ENCODE measurements around the gene LACRT.
"Not testable (repeated sequence)": the region's sequence is repeated elsewhere in the genome, so short reads cannot be mapped to it uniquely, and the experiment has no call there.

LACRT gene, protein sequence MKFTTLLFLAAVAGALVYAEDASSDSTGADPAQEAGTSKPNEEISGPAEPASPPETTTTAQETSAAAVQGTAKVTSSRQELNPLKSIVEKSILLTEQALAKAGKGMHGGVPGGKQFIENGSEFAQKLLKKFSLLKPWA

DNA sequence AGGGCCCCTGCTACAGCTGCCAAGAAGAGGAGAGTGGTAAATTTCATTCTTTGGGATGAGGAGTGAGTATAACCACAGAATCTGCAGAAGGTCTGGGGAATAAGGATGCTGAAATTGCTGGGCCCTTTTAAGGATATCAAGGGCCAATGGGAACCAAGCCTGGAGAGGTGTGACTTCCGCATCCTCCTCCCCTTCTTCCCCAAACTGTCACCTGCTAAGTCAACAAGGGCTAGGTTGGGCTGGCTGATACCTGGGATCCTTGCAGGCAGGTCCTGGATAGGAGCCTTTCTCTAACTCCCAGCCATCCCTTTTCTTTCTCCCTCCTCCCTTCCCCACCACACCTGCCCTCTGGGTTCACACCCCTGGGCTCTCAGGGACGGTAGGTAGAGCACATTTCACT, at the start of gene LACRT:
TSS of gene LACRT (minus strand) at position 101 of the 400 bp plus-strand sequence. CDS start at position 47, 54 bp downstream.
- FAIRE-seq = no peak

DNA sequence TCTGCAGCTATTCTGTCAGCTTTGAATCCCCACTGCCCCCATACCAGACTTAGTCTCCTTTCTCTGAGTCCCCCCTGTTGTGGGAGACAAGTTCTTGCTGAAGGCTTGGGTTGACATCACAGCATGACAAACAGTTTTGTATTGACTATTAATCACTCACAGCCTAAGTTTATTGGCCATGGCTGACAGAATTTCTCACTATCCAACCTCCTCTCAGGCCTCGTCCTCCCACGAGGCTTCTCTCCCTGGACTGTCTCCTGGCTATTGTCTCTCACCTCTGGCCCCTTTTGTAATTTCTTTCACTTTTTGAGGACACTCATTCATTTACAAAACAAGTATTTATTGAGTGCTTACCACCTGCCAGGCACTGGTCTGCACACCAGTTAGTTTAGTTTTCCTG, 48.7 kb upstream of the LACRT start:
- no peak for FAIRE-seq

DNA sequence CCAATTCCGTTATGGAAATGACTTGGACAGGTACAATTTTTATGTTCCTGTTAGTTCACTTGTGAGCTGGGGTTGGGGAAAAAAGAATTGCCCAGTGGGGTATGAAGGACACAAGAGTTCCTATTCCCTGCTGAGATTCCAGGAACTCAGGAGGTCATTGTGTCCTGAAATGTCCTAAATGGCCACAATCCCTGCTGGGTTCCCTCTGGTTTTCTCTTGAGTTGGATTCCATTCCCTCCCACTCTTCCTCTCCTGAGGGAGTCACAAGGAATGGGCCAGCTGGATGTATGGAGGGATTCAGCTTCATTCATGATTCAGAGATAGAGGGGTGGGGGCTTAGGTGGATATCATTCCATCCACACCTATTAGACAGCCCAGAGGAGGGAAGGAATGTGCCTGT, 48.0 kb upstream of the LACRT start:
- FAIRE-seq = no peak

DNA sequence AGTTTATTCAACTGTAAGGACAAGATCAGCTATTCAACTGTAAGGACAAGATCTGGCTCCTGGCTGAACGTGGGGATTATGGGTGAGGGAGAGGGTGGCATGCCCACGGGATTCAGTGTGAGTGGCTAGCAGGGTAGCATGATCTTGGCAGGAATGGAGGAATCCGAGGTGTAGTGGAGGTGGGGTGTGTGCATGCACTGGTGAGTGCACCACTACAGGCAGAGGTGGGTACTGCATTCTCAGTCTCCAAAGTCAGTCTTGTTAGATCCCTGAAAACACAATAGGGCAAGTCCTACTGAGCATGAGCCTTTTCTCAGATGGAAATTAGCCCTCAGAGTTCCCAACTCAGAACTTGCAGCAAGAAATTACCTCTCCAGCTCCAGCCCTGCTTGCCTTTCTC, 45.7 kb upstream of the LACRT start:
- FAIRE-seq = no peak

DNA sequence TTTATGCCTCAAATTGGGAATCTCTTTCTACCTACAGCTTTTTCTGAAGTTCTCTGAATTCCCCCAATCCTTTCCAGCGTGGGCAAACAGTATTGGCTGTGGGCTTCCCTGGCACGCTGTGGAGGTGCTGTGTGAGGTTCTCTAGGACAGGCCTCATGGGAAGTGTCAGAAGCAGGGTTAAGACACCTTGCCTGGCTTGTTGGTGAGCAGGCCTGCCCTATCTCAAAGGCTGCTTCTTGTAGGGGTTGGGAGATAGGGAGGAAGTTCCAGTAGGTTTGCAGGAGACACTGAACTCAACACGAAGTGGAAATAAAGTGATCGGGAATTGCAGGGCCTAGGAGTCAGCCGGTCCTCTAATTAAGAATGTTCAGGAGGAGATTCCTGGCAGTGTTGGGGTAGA, 43.4 kb upstream of the LACRT start:
- FAIRE-seq = no peak

DNA sequence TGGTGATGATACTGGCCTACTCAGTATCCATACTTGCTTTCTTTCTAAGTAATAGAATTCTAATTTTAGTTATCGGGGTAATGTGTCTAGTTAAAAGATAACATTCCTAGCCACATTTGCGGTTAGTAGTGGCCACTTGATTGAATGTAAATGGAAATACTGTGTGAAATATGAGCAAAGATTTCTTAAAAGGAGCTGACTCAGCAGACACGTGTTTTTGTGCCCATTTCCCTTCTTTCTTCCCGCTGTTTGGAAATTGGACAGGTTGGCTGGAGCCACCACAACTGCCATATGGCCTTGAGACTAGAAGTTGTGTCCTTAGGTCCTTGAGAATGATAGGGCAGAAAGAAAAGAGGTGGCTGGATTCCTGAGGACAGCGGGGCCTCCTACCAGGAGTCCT, 33.2 kb upstream of the LACRT start:
- FAIRE-seq = no peak

DNA sequence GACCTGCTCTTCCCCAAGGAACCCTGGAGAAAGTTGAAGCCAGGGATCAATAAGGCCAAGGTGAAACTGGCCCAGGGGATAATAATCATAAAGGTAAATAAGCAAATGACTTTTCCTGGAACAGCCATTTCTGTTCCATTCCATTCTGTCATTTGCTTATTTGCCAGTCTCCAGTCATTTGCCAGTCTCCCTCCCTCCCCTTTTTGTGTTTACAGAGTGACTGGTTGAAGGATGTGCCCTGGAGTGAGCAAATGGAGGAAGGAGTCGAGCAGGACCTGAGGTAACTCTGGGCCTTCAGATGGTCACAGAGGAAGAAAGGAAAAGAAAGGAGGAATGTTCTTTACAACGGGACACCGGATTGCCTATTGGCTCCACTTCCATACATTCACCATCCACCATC, 31.3 kb upstream of the LACRT start:
- no peak for FAIRE-seq

DNA sequence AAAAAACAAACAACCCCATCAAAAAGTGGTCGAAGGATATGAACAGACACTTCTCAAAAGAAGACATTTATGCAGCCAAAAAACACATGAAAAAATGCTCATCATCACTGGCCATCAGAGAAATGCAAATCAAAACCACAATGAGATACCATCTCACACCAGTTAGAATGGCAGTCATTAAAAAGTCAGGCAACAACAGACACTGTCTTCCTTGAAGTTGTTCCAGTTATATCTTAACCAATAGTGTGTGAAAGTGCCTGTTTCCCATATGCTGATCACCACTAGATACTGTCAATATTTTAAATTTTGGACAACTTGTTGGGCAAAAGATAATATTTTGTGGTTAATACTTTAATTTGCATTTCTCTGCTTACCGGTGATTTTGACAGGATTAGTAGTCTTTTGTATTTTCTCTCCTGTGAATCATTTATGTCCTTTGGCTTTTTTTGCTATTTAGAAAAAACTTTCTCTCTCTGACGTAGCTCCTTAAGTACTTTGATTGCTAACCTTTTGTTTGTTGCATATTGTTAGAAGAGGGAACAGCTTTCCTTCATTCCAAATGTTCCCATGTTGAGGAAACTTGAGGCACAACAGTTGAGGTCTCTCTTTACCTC, 30.4 kb upstream of the LACRT start:
- FAIRE-seq = not testable (repeated sequence)

DNA sequence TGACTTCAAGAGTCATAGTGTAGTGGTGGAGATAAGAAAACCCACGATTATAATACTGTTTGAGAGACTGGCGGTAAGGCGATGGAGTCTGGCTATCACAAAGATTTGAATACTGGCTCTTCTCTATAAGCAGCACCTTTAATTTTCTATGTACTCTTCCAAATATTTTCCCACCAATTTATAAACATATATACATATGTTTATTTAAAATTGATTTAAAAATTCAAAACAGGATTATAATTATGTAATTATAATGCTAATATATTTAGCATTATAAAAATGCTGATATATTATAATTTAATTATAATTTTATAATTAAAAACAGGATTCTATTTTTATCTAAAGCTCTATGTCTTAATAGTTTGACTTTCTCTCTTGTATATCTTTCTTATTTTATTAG, 28.9 kb upstream of the LACRT start:
- peak; percentile 83 for FAIRE-seq

DNA sequence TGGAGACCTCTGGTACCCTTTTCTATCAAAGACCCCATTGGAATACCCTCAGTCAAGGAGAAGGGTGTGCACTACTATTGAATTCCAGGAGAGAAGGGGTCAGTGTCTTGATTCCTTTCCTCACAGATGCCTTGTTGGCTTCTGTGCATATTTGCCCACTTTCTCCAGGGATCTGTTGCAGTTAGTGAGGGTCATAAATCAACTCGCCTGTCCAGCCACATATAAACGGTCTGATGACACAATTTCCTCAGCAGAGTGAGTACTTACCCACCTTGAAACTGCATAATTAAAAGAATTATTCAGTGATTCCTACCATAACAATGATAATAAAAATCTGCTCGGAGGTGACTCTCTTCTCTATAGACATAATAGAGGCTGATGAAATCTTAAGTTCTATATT, 27.3 kb upstream of the LACRT start:
- FAIRE-seq = no peak

DNA sequence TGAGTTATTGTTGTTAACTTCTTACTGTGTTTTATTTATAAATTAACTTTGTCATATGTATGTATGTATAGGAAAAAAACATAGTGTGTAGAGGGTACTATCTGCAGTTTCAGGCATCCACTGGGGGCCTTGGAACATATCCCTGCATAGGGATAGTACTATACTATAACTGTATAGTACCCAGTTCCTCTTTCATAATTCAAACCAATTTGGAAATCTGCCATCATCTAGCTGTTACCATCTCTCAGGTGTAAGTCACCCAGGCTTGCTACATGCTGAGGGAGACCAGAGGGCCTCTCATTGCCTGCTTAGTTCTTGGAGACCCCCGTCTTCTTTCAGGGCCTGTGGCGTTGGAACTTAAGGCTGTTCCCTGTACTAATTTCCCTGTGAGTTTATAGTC, 26.4 kb upstream of the LACRT start:
- FAIRE-seq = no peak

DNA sequence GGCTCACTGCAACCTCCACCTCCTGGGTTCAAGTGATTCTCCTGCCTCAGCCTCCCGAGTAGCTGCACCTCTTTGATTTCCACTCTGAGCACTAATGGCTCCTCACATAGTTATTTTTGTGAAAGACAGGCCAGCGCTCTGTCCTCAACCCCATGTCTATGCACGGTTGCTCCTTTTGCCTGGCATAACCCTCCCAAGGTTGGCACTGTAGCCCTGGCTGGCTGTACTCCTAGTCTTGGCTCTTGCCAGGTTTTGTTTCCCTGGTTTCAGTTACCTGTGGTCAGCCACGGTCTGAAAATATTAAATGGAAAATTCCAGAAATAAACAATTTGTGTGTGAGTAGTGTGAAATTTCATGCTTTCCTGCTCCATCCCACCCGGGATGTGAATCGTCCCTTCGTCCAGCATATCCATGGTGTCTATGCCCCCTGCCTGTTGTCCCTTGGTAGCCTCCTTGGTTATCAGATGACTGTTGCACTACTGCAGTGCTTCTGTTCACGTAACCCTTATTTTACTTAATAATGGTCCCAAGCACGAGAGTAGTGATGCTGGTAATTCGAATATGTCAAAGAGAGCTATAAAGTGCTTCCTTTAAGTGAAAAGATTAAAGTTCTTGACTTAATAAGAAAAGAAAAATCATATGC, 25.7 kb upstream of the LACRT start:
- FAIRE-seq = no peak

DNA sequence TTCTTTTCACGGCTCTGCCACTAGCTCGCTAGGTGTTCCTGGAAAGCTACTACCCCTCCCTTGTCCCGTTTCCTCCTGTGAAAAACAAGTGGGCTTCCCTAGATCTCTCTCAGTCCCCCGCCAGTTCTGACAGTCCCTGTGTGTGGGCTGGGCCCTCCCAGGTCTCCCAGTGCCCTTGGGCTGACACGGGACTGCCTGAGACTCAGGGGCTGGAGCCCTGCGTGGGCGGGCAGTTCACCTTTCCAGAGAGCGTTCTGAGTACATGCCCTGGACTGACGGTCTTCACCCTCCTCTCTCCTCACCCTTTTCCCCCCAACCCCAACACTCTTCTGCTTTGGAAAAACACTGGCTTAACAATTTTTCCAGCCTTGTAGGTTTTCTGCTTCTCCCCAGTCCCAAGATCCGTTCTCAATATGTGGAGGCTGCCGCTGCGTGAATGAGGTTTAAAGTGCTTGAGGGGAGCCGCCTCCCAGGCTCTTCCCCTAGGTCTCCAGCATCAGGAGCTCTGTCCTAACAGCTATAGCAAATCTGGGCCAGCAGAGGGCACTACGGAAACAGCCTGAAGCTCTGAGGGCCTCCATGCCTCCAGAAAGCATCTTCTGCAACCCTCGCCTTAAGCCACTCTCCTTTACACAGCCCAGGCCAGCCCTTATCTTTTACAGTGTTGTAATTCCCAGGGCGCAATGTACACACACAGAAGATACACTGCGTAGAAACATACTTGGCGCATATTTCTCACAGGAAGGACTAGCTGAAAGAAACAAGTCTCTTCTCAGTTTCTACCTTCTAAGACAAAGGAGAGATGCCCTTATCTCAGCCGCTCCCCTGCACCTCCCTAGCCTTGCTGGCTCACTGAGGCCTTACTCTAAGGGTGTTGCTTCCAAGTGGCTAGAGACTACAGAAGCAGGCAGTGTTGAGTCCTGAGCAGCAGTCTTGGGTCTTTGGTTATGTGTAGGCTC, 23.9 kb upstream of the LACRT start:
- no peak for FAIRE-seq

DNA sequence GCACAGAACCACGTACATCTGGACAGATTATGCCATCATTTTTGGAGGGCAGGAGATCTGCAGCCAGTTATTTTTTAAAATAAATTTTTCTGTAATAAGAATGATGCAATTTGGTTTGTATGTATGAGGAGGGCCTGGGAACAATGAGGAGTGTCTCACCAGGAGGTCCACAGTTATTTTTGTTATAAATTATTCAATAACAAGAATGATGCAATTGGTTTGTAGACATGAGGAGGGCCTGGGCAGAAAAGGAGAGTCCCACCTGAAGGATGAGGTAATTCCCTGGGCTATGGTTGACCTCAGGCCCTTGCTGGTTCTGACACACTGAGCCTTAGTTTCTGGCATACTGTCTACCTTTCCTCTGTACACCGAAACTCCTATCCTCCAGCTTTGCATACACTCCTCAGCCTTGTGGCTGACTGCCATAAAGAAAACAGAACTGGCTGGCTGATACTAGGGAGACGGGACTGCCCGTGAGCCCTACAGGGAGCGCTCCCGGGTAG, 22.5 kb upstream of the LACRT start:
- FAIRE-seq = no peak

DNA sequence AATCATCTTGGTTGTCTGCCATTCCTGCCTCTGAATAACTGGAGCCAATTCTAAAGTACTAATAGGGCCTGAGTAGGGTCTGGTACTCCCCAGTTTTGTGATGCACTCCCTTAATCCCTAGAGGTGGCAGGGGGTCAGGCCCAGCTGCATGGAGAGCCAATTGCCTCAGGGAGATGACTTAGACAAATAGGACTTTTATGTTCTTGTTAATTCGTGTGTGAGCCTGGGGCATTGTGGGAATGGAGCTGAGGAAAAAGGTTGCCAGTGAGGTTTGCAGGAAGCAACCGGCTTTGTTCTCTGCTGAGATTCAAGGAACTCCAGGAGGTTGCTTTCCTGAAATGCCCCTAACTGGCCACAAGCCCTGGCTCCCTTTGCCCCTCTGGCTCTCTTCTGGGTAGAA, 20.2 kb upstream of the LACRT start:
- no peak for FAIRE-seq

DNA sequence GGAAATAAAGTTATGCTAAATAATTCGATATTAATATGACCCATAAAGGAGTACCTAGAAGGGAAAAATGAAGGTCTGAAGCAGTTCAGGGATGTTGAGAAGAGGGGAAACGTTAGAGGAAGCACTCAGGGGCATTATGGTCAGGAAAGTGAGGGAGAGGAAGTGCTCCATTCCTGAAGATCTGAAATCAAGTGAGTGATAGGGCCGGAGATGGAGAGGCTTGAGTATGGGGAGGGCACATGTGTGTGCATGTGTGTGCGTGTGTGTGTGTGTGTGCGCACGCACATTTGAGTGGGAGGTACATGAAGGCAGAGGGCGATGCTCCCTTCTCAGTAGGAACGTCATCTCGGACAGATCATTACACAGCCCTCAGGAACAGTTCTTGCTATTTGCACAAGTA, 18.3 kb upstream of the LACRT start:
- FAIRE-seq = no peak

DNA sequence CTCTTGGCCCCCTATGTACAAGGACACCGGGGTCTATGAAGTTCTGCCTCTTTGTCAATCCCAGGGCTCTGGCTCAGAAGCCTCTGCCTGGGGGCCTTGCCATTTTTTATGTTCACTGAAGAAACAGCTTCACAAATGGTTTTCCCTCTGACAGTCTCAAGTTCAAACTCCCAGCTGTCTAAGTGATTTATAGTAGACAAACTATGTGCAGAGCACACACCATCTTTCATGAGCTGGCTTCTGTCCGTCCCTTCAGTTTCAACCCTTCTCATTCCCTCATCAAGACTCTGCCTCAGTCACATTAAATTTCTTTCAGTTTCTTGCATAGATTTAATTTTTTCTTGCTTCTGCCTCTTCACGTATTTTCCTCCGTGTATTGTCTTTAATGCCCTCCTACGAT, 16.2 kb upstream of the LACRT start:
- no peak for FAIRE-seq

DNA sequence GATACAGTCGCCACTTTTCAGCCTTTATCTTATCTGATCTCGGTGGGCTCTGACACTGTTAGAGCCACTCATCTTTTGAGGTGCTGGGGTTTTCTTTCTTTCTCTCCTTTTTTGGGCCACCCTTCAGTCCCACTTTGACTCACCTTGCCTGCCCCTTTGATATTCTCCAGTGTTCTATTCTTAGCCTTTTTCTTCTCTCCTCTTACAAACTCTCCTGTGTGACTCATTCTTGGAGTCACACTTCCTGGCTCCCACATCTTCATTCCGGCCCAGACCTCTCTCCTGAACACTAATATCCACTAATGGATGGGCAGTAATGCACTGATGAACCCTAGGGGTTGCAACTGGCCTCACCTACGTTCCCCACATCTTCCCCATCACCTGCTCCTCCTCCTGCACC, 15.7 kb upstream of the LACRT start:
- no peak for FAIRE-seq

DNA sequence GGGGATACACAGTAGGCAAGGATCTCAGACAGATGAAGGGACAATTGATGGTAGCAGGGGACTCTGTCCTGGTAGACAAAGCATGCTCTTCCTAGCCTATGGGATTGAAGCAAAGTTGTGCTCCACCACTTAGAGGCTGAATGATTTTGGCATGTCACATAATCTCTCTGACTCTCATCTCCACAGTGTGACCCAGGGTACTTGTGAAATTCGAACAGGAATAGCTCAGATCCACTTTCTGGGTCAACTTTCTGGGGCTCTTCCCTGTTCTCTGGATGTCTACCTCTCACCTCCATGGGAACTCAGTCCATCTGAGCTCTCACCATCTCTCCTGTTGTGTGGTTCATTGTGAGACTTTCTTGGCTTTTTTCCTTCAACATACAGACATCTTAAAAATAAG, 15.1 kb upstream of the LACRT start:
- FAIRE-seq = no peak

DNA sequence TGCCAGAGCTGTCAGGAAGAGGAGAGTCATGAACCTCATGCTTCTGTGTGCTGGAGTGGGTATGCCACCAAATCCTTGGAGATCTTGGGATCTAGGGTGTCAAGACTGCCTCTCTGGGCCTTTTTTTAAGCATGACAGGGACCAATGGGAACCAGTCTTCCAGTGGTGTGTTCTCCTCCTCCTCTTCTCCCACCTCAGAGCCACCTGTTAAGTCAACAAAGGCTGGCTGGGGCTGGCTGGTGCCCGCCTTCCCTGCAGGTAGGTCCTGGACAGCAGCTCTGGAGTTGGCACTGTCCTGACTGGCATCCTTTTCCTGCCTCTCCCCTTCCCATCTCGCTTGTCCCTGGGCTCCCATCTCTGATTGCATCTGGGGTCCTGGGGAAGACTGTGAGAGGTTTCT, 13.6 kb upstream of the LACRT start, which contains the start of gene DCD:
TSS of gene DCD (minus strand) at position 101 of the 400 bp plus-strand sequence. CDS start at position 39, 62 bp downstream.
- no peak for FAIRE-seq

DNA sequence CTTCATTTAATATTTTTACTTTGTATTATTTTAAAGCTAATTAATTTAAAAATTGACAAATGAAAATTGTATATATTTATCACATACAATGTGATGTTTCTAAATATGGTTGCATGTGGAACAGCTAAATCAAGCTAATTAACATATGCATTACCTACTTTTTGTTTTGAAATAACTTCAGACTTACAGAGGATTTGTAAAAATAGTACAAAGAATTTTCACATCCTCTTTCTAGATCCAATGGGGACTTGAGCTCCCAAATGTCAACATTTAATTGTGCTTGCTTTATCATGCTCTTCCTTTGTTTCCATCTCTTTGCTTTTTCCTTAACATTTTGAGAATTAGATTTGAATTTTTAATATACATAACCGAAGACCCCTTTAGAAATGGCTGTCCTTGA, 6.9 kb upstream of the LACRT start:
- FAIRE-seq = no peak

DNA sequence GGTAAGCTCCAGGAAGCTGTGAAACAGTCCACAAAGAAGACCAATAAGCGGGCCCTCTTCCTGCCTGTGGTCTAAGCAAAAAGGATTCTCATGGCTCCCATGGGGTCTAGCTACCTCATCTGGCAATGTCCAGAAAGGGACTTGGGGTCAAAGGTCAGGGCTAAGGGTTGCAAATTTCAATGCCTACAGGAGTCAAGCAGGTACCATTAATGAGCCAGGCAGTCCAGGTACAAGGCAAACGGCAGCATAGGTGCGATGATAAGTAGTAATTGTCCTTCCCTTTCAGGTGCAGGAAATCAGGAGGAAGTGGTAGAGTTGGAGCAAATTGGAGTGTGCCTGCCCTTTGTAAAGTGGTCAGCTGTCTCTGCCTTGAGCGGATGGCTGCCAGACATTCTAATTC, 6.4 kb upstream of the LACRT start:
- FAIRE-seq = no peak

DNA sequence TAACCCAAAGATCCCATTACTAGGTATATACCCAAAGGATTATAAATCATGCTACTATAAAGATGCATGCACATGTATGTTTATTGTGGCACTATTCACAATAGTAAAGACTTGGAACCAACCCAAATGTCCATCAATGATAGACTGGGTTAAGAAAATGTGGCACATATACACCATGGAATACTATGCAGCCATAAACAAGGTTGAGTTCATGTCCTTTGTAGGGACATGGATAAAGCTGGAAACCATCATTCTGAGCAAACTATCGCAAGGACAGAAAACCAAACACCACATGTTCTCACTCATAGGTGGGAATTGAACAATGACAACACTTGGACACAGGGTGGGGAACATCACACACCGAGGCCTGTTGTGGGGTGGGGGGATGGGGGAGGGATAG, 4.4 kb upstream of the LACRT start:
- not testable (repeated sequence) for FAIRE-seq
